ENCODE measurements around the gene CCDC146.
"Not testable (repeated sequence)": the region's sequence is repeated elsewhere in the genome, so short reads cannot be mapped to it uniquely, and the experiment has no call there.

Gene CCDC146

DNA sequence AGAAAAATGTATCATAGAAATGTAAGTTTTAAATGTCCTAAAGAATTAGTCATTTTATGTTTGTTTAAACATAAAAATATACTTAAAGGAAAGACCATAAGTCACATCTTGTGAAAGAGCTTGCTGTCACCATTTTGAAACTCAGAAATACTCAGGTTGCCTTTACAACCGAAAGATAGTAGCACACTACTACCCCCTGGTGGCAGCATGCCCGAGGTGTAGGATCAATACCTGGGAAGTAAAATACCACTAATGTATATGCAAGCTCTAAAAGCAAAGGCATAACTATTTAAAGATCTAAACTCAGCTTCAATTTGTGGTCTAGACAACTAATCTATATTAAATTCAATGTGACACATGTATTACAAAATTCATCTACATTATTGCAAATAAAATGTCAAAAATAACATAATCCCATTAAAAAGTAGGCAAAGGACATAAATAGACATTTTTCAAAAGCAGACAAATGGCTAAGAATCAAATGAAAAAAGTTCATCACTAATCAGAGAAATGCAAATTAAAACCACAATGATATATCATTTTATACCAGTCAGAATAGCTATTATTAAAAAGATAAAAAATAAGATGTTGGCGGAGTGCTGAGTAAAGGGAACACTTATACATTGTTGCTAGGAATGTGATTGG, 124.9 kb downstream of the CCDC146 start:
- peak; percentile 17 for DNase-seq

DNA sequence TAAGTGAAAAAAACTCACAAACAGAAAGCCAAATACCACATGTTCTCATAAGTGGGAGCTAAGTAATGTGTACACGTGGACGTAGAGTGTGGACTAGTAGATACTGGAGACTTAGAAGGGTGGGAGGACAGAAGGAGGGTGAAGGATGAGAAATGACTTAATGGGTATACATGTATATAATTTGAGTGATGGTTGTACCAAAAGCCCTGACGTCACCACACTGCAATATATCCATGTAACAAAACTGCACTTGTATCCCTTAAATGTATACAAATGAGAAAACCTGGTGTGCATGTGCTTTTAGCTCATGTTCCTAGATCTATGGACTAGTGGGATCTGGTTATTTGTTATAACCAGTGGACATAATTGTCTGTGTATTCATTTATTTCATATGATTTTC, 125.7 kb downstream of the CCDC146 start:
- DNase-seq = no peak

DNA sequence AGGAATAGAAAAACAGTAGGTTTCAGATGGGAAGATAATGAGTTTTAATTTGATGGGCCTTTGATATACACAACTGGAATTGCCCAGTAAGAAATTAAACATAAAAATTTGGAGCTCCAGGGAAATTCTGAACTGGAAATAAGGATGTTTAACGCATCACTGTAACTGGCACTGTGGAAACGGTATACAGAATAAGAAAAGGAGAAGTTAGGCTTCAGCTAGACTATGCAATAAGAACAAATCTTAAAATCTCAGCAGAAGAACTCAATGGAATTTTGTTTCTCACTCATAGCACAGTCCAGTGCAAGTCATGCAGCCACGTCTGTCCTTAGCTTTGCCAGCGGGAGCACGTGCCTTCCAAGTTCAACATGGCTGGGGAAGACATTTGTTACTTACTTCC, 130.1 kb downstream of the CCDC146 start:
- DNase-seq = no peak

DNA sequence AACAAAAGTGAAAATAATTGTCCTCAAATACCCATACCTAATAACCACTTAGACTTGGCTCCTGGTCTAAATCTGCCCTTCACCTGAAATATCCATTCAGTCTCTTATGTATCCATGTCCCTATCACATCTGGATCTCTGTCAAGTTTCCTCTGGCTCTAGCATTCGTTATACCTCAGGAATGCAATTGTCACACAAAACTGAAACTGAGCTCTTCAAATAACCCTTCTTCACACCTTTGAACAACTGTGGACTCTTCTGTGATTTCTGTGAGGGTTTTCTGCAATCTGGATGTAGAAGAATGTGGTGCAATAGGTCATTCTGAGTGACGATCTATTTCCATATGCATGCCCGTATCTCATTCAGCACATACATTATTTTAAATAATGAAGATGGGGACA, 130.7 kb downstream of the CCDC146 start:
- no peak for DNase-seq

DNA sequence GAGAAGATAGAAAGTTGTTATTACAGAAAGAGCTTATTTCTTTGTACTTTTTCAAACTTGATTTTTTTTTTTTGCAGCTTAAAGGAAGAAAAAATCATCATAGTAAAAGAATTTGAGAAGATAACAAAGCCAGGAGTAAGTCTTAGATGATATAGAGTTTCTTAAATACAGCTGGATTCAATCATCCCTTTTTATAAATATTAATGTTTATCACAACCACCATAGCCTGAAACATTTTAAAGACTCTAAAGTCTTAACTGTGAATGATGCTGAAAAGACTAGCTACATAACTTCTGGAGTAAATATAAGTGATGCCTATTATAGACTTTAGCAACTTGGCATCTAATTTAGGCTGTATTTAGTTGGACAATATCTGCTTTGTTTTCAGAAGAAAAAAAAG, 132.0 kb downstream of the CCDC146 start:
- no peak for DNase-seq

DNA sequence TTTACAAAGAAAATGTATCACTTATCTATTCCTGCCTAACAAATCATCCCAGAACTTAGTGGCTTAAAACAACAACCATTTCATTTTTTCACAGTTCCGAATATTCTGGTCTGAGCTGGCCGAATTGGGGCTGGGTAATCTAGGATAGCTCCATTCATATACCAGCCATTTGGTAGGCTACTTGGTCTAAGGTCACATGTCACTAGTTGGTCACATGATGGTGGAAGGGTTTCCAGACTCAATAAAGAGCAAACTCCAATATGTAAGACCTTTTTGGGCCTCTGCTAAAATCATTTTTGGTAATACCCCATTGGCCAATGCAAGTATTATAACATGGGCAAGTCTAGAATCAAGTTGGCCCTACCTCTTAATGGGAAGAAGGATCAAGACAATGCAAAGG, 132.5 kb downstream of the CCDC146 start:
- DNase-seq = no peak

DNA sequence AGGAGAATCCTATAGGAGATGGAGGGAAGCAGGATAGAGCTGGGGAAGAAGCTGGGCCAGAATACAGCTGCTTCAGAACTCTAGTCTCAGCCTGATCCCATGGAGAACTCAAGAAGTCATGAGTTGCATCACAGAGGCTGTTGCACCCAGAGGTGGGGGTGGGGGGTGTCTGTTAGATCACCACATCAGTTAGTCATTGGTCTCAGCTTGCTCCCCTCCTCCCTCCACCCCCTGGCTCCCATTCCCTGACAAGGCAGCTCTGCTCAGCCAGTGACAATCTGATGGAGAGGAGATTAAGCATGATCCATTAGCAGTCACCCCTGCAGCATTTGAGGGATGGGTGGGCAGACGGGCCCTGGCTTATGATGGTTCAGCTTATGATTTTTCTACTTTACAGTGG, 135.6 kb downstream of the CCDC146 start:
- no peak for DNase-seq

DNA sequence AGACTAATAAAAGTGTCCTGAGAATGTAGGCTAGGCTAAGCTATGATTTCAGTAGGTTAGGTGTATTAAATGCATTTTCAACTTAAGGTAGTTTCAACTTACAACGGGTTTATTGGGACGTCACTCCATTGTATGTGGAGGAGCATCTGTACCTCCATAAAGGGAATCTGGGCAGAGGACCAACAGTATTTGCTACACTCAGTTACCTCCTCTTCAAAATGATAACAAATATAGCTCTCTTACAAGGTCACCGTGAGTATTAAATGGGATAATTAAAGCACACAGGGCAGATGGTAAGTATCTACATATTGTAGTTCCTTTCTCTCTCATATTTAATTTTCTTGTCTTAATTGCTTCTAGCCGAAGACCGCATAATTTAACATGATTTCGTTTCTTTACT, 136.2 kb downstream of the CCDC146 start:
- no peak for DNase-seq

DNA sequence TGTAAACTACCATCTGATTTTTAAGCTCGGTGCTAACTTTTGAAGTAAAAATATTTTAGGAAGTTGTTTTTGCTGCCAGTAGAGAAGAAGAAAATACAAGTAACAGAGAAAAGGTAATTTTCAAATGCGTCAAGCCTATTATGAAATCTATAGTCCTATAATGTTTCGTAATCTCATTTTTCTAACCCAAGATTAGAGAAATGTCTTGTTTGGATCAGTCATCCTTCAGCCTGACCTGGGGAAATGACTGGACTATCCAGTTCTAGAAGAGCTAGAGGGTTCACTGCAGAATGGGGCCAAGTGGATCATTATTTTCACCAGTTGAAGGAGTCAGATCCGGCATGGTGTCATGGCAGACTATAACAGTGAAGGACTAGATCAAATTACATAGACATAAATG, 139.9 kb downstream of the CCDC146 start:
- DNase-seq = no peak

DNA sequence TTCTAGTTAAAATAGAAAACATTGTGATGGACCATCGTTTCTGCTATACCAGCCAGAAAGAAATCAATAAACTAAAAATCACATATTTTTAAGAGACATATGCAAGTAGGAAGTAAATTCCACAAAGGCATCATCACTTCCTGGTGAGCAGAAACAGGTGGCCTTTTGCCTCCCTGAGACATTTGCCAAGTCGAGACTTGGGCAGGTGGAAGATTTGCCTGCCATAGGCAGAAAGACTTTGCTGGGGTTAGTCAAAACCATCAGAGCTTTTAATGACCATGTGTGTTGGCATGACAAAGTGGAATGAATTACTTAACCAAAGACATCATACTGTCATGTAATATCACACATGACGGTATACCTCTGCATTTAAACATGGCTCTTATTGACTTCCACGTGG, 143.3 kb downstream of the CCDC146 start:
- no peak for DNase-seq

DNA sequence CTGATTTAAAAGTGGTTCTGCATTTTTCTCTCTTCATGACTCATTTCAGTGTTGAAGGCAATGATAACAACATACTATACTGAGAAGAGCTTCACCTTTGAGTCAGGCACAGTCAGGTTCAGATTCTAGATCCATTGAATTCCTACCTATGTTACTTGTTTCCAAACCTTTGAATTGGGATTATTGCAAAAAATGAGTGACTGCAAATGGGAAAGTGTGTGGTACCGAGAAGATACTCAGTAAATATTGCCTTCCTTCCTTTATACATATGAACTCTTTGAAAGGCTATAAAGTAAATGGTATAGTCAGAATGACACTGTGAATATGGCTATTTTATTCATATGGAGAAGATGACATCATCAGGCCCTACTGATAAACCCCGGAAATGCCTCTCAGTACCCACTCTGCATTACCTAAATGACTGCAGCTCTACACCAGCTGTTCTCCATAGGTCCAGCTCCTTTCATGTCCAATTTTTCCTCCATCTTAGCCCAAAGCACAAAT, 143.9 kb downstream of the CCDC146 start:
- DNase-seq = no peak

DNA sequence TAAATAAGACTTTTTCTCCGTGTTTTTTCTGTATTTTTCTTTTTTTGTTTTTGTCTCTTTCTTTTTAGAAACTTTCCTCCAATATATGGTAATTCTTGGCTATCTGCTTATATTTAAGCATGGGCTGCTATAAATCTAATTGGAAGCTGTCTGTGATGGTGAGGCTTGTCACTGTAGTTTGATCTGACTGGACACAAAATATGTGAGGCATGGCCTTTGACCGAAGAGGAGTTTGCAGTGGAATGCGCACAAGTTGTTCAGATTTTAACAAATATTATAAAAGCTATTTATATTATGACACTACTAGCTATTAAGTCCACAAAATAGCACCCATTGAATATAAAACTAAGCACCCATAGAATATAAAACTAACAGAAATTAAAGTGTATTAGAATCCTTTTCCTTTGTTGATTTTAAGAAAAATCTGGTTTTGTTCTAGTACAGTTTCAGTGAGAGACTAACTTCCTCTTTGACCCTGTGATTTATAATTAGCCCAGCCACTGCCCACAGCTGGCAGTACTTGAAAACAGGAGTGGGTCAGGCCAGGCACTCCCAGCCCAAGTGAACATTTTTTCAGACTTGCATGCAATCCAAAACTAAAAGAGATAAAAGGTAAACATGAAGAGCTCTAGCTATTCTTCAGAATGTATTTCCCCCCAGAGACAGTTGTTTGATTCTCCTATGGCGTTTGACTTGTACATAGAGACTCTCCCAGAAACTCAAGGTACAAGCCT, 147.1 kb downstream of the CCDC146 start:
- no peak for DNase-seq

DNA sequence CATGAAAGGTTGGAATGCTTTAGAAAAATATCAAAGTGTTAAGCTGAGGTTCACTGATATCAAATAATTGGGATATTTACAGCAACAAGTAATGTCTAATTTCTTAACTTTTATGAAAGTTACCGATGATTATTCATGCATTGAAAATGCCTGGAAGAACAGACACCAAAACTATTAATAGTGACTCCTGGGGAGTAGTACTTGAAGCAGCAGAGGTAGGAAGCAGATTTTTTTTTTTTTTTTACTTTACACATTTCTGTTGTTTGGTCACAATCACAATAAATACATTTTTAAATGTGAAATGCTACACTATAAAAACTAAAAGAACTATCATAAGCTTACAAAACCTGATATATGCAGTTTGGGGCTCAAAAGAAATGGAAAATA, 147.7 kb downstream of the CCDC146 start:
- DNase-seq = no peak

DNA sequence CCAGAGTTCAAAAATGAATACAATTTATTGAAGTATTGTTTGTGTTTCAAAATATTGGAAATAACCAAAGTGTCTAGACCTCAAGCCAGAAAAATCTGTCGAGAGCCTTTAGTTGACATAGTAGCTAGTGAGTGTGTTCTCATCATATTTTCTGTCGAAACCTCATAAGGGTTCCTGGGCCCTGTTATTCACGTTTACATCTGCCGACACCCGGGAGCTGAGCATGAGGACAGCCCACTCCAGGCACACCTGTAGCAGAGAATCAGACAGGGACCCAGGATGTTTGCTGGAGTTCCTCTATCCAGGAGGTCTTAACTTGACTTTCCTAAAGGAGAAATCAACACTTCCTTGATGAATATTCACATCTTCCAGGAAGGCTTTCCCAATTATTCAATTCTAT, 149.4 kb downstream of the CCDC146 start:
- no peak for DNase-seq

DNA sequence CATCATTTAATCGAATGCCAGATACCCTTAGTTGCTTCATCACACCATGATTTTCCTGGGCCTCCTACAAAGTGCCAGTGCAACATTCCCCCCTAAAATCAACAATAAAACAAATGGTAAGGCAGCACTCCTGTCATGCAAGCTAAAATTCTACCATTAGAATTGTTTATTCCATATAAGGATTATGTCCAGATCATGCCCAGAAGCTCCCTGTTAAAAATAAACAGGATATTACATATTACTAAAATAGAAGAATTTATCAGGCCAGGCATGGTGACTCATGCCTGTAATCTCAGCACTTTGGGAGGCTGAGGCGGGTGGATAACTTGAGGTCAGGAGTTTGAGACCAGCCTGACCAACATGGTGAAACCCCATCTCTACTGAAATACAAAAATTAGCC, 153.2 kb downstream of the CCDC146 start:
- not testable (repeated sequence) for DNase-seq

DNA sequence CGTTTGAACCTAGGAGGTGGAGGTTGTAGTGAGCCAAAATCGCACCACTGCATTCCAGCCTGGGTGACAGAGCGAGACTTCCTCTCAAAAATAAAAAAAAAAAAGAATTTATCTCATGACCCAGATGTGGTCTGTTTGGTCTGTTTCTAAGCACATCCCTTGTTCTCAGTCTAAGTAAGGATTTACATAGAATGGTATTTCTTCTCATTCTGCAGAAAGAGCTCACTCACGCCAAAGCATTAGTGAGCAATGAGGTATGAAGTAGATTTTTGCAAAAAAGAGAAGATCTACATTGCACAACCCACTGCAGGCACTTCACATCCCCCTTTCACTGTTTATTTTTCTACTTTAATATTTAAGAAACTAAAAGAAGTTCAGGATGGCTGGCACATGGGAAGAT, 153.7 kb downstream of the CCDC146 start:
- DNase-seq = no peak

DNA sequence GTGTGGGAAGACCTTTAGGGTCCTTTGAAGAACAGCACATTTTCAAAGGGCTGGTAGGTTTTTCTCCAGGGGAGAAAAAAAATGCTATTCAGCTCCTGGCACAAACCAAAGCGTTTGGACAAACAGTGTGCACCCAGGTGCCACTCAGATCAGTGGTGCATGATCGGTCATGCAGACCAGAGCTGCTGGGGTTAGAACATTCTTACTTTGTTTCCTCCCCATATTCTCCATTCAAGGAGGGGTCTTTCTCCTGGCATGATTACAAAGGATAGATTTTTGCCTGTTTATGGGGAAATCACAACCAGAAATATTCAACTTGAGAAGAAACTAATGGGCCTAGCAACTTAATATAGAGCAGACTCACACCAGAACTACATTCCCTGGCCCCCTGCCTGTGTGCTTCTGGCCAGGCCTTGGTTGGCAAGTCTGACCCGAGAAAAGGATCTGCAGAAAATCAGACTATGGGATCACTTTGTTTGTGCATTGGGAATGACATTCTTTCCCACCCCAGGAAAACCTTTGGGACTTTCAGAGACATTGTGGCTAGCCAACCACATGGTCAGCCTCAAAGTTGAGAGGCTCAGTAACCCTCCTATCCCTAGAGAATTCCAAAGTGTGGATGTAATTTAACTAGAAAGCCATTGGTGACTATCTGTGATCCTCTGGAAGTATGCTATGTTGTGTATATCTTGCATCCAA, 159.5 kb downstream of the CCDC146 start:
- DNase-seq = no peak

DNA sequence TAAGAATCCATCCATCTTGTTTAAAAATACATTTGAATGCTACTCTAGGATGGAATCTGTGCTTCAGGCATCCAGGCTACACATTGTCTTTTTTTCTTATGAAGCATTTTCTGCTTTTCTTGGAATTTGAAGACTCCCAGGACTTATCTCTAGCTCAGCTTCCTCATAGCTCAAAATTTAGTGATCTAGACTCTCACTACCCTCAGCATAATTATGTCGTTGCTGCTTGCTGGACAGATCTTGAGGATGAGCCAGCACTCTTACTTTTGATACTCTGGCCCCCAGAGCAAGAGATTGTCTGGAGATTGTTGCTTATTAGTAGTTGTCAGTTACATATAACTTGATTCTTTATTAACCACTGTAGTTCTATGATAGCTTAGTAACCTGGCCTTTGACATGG, 160.5 kb downstream of the CCDC146 start:
- no peak for DNase-seq

DNA sequence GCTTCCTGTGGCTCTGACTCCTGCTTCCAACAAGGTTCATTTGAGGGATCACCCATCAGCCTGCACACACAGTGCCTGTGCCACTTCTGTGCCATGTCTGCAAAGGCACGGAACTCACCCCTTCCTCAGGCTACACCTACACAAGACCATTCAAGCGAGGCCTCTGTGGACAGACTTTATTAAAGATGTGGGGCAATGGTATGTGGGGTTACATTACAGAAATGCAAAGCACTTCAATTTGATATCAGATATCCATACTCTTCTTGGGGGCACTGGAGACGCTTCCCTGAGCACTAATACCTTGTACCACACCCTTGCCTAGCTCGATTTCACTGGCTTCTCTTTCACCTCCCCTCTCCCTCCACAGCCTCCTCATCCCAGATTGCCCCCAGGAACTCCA, 161.6 kb downstream of the CCDC146 start:
- no peak for DNase-seq

DNA sequence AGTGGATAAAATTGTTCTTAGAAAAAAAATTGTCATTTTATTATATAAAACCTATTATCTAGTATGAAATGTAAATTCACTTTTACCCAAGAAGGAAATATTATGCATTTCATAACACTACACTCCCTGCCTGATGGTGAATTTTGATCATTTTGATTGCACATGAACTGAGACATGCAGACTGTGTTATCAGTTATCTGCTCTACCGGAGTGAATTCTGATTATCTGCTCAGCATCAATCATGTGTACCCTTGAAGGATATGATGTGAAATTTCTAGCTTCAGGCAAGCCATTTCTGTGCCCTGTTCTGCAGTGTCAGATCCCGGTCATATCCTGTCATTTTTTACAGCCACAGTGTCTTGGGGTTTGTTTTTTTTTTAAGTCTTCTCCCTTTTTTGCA, 162.2 kb downstream of the CCDC146 start:
- DNase-seq = no peak

DNA sequence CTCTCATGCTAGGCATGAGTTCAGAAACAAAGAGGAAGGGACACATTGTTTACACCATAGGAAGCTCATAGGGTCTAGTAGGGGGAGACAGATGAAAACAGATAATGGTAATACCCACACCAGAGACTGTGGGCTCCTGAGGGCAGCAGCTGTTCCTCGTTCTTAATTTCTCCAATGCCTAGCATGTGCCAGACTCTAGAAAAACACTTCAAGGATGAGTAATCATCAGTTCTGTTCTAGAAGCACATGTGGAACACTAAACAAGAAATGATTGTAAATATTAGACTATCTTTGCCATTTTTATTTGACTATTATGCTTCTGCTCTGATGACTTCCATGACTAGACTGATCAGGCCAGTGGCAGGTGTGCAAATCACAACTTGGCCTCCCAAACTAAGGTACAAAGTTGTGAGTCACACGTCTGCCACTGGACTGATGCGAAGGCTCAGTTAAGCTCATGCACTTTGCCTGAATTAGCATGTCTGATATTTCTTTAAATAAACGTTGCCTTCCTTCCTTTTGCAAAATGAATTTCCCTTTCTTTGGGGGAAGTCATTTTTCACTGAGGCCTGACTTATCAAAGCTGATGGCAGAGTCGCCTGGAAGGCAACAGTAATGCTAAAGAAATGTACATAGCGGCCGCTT, 166.4 kb downstream of the CCDC146 start:
- DNase-seq = no peak

DNA sequence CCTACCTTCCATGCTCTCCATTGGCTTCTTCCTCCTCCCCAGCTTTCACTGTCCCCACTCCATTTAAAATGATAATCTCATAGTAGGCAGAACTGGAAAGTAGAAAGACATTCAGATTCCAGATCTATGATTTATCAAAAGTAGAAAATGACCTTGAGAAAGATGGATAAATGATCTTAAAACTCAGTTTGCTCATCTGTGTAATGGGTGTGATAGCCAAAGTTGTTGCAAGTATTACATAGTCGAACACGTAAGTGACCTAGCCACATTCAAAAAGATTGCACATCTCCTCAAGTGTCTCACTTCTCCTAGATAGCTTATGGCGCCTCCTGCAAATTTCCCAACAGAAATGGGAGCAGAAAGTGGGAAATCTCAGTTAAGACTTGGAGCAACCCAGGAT, 167.0 kb downstream of the CCDC146 start:
- DNase-seq = no peak

DNA sequence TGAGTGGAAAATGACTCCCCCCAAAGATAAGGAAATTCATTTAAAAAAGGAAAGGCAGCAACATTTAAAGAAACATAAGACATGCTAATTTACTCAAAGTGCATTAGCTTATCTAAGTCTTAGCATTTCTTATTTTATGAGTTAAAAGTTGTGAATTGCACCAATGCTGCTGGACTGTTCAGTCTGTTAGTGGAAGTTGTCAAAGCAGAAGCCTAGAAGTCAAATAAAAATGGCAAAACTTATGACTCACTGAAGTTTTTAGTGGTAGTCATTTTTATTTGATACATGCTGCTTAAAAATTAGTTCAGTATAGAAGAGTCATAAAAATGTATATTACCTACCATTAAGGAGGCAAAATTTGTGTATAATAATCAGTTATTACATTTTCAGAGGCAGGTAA, 168.0 kb downstream of the CCDC146 start:
- no peak for DNase-seq

DNA sequence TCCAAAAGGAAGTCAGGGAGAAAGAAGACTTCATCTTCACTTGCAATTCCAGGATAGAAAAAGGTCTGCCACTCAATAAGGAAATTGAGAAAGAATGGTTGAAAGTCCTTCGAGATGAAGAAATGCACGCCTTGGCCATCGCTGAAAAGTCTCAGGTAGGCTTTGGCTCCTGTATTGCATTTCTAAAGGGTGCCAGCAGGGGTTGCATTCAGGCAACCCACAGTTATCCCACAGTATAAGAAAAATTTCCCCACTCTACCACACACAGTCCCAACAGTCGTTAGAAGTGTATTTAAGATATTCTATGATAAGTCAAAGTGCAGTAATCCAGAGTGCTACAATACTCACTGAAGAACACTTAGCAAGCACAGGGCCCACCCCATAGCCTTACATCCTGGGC, 170.6 kb downstream of the CCDC146 start:
- no peak for DNase-seq

All from GOT3 (cell line).